ENCODE measurements around the gene GAPVD1. TPM values are rescaled to one million over a fixed set of nuclear protein-coding genes. Genes with fewer than 3 reads are reported as not detected.

GAPVD1 gene
- total RNA-seq, 1 experiment from 2014 or later, result 30.5 TPM

DNA sequence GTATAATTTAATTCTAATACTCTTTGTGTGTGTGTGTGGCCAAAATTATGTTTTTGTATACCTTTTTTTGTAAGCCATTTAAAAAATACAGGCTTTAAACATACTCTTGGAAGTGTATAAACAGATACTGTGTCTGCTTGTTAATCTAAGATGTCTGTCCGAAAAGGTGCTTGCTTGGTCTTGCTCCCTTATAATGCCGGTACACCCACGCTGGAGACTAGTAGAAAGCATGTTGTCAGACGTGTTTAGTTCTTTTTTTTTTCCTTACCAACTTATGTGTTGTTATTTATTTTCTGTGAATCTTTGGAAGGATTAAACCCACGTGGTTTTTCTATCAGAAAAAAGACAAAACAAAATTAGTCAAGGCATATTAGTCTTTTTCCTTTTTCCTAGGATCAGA, 9.5 kb downstream of the GAPVD1 start:
- Histone ChIP-seq H3F3A (ENCODE audit: low read length, unreplicated experiment) (no peaks in the 10 kb centered on the region), H3K4me3 (ENCODE audit: low read length) (no peak overlapping the region), H3K27me3 (ENCODE audit: low read length) (no peaks in the 10 kb centered on the region), H3K4me1 (ENCODE audit: insufficient read depth, low read length) (peaks cover 13% of the 10 kb centered on the region), H2AFZ (ENCODE audit: low read length) (no peak overlapping the region), H3K4me2 (ENCODE audit: low read length) (no peak overlapping the region), H3K79me2 (ENCODE audit: low read length) (peaks cover 79% of the 10 kb centered on the region), H4K20me1 (ENCODE audit: low read length) (peaks cover 10% of the 10 kb centered on the region; the same call in 1 of the 2 replicates), H3K9me3 (ENCODE audit: low read length) (no peaks in the 10 kb centered on the region), H3K27ac (ENCODE audit: low read length) (no peak overlapping the region), H3K9me2 (replicated peaks; ENCODE audit: low read length) (no peaks in the 10 kb centered on the region), H3K36me3 (ENCODE audit: low read depth, low read length) (0 out of 2 replicates have a peak, but pooled peaks cover 4% of the 10 kb centered on the region), H3K9ac (ENCODE audit: low read length) (no peak overlapping the region)
- no TSS peak for BruUV-seq (replicated peaks)
- intact Hi-C loops (cut with micrococcal nuclease), result no loop called here
- no peak for DNase-seq
- POLR2A ChIA-PET (ENCODE audit: unreplicated experiment), result no interaction called here
- no peak for ATAC-seq
- TF ChIP-seq EZH2phosphoT487 (IDR thresholded peaks at IDR 0.05; ENCODE audit: borderline replicate concordance, low read length) (no peak), EZH2 (IDR thresholded peaks at IDR 0.05; ENCODE audit: low read length, unreplicated experiment) (no peak)
- TF ChIP-seq, protein P1, sequence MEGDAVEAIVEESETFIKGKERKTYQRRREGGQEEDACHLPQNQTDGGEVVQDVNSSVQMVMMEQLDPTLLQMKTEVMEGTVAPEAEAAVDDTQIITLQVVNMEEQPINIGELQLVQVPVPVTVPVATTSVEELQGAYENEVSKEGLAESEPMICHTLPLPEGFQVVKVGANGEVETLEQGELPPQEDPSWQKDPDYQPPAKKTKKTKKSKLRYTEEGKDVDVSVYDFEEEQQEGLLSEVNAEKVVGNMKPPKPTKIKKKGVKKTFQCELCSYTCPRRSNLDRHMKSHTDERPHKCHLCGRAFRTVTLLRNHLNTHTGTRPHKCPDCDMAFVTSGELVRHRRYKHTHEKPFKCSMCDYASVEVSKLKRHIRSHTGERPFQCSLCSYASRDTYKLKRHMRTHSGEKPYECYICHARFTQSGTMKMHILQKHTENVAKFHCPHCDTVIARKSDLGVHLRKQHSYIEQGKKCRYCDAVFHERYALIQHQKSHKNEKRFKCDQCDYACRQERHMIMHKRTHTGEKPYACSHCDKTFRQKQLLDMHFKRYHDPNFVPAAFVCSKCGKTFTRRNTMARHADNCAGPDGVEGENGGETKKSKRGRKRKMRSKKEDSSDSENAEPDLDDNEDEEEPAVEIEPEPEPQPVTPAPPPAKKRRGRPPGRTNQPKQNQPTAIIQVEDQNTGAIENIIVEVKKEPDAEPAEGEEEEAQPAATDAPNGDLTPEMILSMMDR (conservative IDR thresholded peaks at IDR 0.05; ENCODE audit: low read depth, low read length), result no peak
- CTCF ChIA-PET, result no interaction called here

DNA sequence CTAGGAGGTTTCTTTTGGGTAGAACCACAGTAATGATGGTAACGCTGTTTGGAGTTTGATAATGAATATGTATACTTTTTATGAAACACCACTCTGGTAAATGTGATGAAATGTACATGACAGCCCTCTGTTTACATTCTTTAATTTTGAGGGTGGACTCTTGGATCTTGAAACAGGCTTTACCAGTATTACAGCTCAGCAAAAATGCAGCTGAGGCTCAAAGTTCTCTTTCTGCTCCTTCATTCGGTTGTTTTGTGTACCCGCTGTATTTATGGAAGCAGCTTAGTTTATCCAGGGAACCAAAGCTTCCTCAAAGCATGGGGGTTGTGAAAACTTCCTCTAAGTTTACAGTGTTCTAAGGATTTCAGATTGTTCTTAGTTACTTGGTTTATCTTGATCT, 11.1 kb downstream of the GAPVD1 start:
- H3K27ac ChIP-seq (ENCODE audit: low read length), result no peak overlapping the region
- peaks cover 13% of the 10 kb centered on the region for H3K4me1 ChIP-seq (ENCODE audit: insufficient read depth, low read length)
- H3K79me2 ChIP-seq (ENCODE audit: low read length), result peaks cover 83% of the 10 kb centered on the region
- ChIA-PET POLR2A (ENCODE audit: unreplicated experiment) (interaction anchor here (0.5 kb wide), 1 partner anchor 20 kb away, joined by 6 read pairs; no protein-coding TSS in a partner anchor), CTCF (no interaction called here)
- H3K36me3 ChIP-seq (ENCODE audit: low read depth, low read length), result no peaks in the 10 kb centered on the region
- no peaks in the 10 kb centered on the region for H3K27me3 ChIP-seq (ENCODE audit: low read length)
- BruUV-seq (replicated peaks), result no TSS peak
- H3K9me2 ChIP-seq (replicated peaks; ENCODE audit: low read length), result no peaks in the 10 kb centered on the region
- no peaks in the 10 kb centered on the region for H3F3A ChIP-seq (ENCODE audit: low read length, unreplicated experiment)
- peak overlapping the region; percentile 76 for H3K4me2 ChIP-seq (ENCODE audit: low read length)
- intact Hi-C loops (cut with micrococcal nuclease), result no loop called here
- ATAC-seq (peak; percentile 15; the same call in 1 of the 2 replicates), DNase-seq (peak; percentile 68)
- peaks cover 10% of the 10 kb centered on the region; the same call in 1 of the 2 replicates for H4K20me1 ChIP-seq (ENCODE audit: low read length)
- H3K9ac ChIP-seq (ENCODE audit: low read length), result no peak overlapping the region
- H3K4me3 ChIP-seq (ENCODE audit: low read length), result no peak overlapping the region; the same call in 1 of the 2 replicates
- TF ChIP-seq EZH2 (IDR thresholded peaks at IDR 0.05; ENCODE audit: low read length, unreplicated experiment) (no peak), EZH2phosphoT487 (IDR thresholded peaks at IDR 0.05; ENCODE audit: borderline replicate concordance, low read length) (no peak)
- TF ChIP-seq, protein P1 (conservative IDR thresholded peaks at IDR 0.05; ENCODE audit: low read depth, low read length), result no peak
- no peaks in the 10 kb centered on the region for H3K9me3 ChIP-seq (ENCODE audit: low read length)
- H2AFZ ChIP-seq (ENCODE audit: low read length), result no peak overlapping the region

DNA sequence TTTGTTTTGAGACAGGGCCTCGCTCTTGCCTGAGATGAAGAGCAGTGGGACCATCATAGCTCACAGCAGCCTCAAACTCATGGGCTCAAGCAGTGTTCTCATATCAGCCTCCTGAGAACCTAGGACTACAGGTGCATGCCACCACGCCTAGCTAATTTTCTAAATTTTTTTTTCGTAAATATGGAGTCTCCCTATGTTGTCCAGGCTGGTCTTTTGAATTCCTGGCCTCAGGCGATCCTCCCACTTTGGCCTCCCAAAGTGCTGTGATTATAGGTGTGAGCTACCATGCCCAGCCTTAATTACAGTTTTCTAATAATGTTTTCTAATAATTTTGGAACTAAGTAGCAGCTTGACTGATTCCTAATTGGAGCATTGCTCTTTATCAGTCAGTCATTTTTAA, 15.1 kb downstream of the GAPVD1 start:
- H3K79me2 ChIP-seq (ENCODE audit: low read length), result peaks cover 79% of the 10 kb centered on the region
- intact Hi-C loops (cut with micrococcal nuclease), result no loop called here
- ChIA-PET CTCF (no interaction called here), POLR2A (ENCODE audit: unreplicated experiment) (interaction anchor here (0.5 kb wide), 1 partner anchor 14 kb away, joined by 3 read pairs; no protein-coding TSS in a partner anchor)
- peaks cover 10% of the 10 kb centered on the region; the same call in 1 of the 2 replicates for H4K20me1 ChIP-seq (ENCODE audit: low read length)
- H3K36me3 ChIP-seq (ENCODE audit: low read depth, low read length), result no peaks in the 10 kb centered on the region
- H3K27me3 ChIP-seq (ENCODE audit: low read length), result no peaks in the 10 kb centered on the region
- H3K9me3 ChIP-seq (ENCODE audit: low read length), result no peaks in the 10 kb centered on the region
- no peak overlapping the region for H2AFZ ChIP-seq (ENCODE audit: low read length)
- H3K9me2 ChIP-seq (replicated peaks; ENCODE audit: low read length), result no peaks in the 10 kb centered on the region
- TF ChIP-seq, protein P1 (conservative IDR thresholded peaks at IDR 0.05; ENCODE audit: low read depth, low read length), result no peak
- no peak for TF ChIP-seq EZH2 (IDR thresholded peaks at IDR 0.05; ENCODE audit: low read length, unreplicated experiment)
- TF ChIP-seq EZH2phosphoT487 (IDR thresholded peaks at IDR 0.05; ENCODE audit: borderline replicate concordance, low read length), result no peak
- BruUV-seq (replicated peaks), result no TSS peak
- H3K27ac ChIP-seq (ENCODE audit: low read length), result no peak overlapping the region
- H3K4me1 ChIP-seq (ENCODE audit: insufficient read depth, low read length), result peaks cover 13% of the 10 kb centered on the region
- H3K9ac ChIP-seq (ENCODE audit: low read length), result no peak overlapping the region
- H3K4me3 ChIP-seq (ENCODE audit: low read length), result no peak overlapping the region
- no peak for DNase-seq
- H3F3A ChIP-seq (ENCODE audit: low read length, unreplicated experiment), result no peaks in the 10 kb centered on the region
- no peak for ATAC-seq
- no peak overlapping the region for H3K4me2 ChIP-seq (ENCODE audit: low read length)

All from PC-3 (cell line).